ENCODE measurements around the gene PTPRK. TPM values are rescaled to one million over a fixed set of nuclear protein-coding genes. Genes with fewer than 3 reads are reported as not detected.

PTPRK gene
- total and polyA plus RNA-seq, 2 donors (not counting 1 experiment from before 2014, with no cell fraction given) = 16.2 to 18.7 TPM

DNA sequence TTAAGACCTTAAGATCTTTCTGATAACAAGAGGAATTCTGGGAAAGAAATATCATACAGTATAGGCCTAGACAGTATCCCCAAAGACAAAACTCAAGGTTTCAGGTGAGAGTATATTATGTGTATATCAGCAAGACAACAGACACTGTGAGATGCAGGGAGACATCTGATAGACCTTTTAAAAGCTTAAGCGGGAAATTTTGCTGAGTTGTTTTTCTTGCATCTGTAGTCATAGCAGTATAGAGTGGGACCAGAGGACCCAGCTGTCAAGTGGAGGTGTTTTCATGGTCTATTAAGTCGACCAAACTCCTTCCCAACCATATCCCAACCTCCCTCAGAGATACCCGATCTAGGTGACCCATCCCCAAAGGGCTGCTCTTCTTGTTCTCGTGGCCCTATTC, 521.4 kb downstream of the PTPRK start:
- Histone ChIP-seq H3K9me3 (ENCODE audit: control extremely low read depth in 1 of 3, control insufficient read depth in 2 of 3, insufficient read depth in 1 of 3, low read length in 2 of 3) (no peaks in the 10 kb centered on the region), H2AFZ (ENCODE audit: insufficient read depth, low read depth, low read length, poor library complexity, severe bottlenecking) (no peak overlapping the region), H3K4me3 (ENCODE audit: control extremely low read depth in 1 of 5, extremely low read depth in 1 of 5, insufficient read depth in 1 of 5, low read depth in 2 of 5, low read length in 4 of 5) (no peak overlapping the region), H3K79me2 (ENCODE audit: control insufficient read depth, insufficient read depth, low read length) (no peaks in the 10 kb centered on the region), H3K36me3 (replicated peaks in 1 of 2; ENCODE audit: control extremely low read depth in 1 of 2, control insufficient read depth in 1 of 2, extremely low read depth in 1 of 2, insufficient read depth in 2 of 2, low read length in 1 of 2) (peaks cover 0 to 1% of the 10 kb centered on the region in 2 experiments), H4K20me1 (ENCODE audit: control insufficient read depth, insufficient read depth, low read length, poor library complexity, severe bottlenecking) (no peaks in the 10 kb centered on the region), H3K27me3 (replicated peaks in 1 of 4; ENCODE audit: control extremely low read depth in 1 of 4, control insufficient read depth in 3 of 4, insufficient read depth in 4 of 4, low read length in 3 of 4) (no peaks in the 10 kb centered on the region), H3K9ac (ENCODE audit: low read length) (no peak overlapping the region), H3K27ac (ENCODE audit: low read length in 2 of 2) (no peak overlapping the region), H3K4me1 (ENCODE audit: control insufficient read depth in 2 of 2, insufficient read depth in 2 of 2, low read length in 2 of 2) (no peaks in the 10 kb centered on the region), H3K4me2 (replicated peaks; ENCODE audit: low read depth, low read length, poor library complexity, severe bottlenecking) (no peak overlapping the region)
- ATAC-seq (ENCODE audit: low read depth) (no peak), DNase-seq (no peak)
- no peaks in the 10 kb centered on the region for H3K4me1 Mint-ChIP-seq
- no peak for TF ChIP-seq CTCF (IDR thresholded peaks at IDR 0.05)
- no peak for TF ChIP-seq EZH2 (IDR thresholded peaks at IDR 0.05; ENCODE audit: borderline replicate concordance, insufficient read depth, low read depth, low read length, poor library complexity, severe bottlenecking)
- CTCF ChIA-PET = no interaction called here
- WGBS (ENCODE audit: insufficient coverage) = 85% methylated on average over 2 of the region's 4 CpGs
- no peaks in the 10 kb centered on the region for H3K9me3 Mint-ChIP-seq (ENCODE audit: insufficient read depth)
- H3K27ac Mint-ChIP-seq = no peak overlapping the region
- POLR2A ChIA-PET = no interaction called here
- intact Hi-C loops (cut with micrococcal nuclease) = no loop called here
- no peaks in the 10 kb centered on the region for H3K27me3 Mint-ChIP-seq
- H3K4me3 Mint-ChIP-seq = no peak overlapping the region

- WGBS (ENCODE audit: insufficient coverage) = 90% methylated on average over 1 of the region's 3 CpGs
- Histone ChIP-seq H3K4me2 (replicated peaks; ENCODE audit: low read depth, low read length, poor library complexity, severe bottlenecking) (no peak overlapping the region), H4K20me1 (ENCODE audit: control insufficient read depth, insufficient read depth, low read length, poor library complexity, severe bottlenecking) (no peaks in the 10 kb centered on the region), H3K36me3 (replicated peaks in 1 of 2; ENCODE audit: control extremely low read depth in 1 of 2, control insufficient read depth in 1 of 2, extremely low read depth in 1 of 2, insufficient read depth in 2 of 2, low read length in 1 of 2) (peaks cover 1 to 4% of the 10 kb centered on the region in 2 experiments), H3K4me3 (ENCODE audit: control extremely low read depth in 1 of 5, extremely low read depth in 1 of 5, insufficient read depth in 1 of 5, low read depth in 2 of 5, low read length in 4 of 5) (no peak overlapping the region), H3K9me3 (ENCODE audit: control extremely low read depth in 1 of 3, control insufficient read depth in 2 of 3, insufficient read depth in 1 of 3, low read length in 2 of 3) (no peaks in the 10 kb centered on the region), H3K4me1 (ENCODE audit: control insufficient read depth in 2 of 2, insufficient read depth in 2 of 2, low read length in 2 of 2) (no peaks in the 10 kb centered on the region), H3K27me3 (replicated peaks in 1 of 4; ENCODE audit: control extremely low read depth in 1 of 4, control insufficient read depth in 3 of 4, insufficient read depth in 4 of 4, low read length in 3 of 4) (no peaks in the 10 kb centered on the region), H2AFZ (ENCODE audit: insufficient read depth, low read depth, low read length, poor library complexity, severe bottlenecking) (no peak overlapping the region), H3K9ac (ENCODE audit: low read length) (no peak overlapping the region), H3K79me2 (ENCODE audit: control insufficient read depth, insufficient read depth, low read length) (no peaks in the 10 kb centered on the region), H3K27ac (ENCODE audit: low read length in 2 of 2) (no peak overlapping the region)
- H3K4me3 Mint-ChIP-seq = no peak overlapping the region
- H3K4me1 Mint-ChIP-seq = no peaks in the 10 kb centered on the region
- TF ChIP-seq CTCF (IDR thresholded peaks at IDR 0.05) (no peak), EZH2 (IDR thresholded peaks at IDR 0.05; ENCODE audit: borderline replicate concordance, insufficient read depth, low read depth, low read length, poor library complexity, severe bottlenecking) (no peak)
- CTCF ChIA-PET = no interaction called here
- no peak overlapping the region for H3K27ac Mint-ChIP-seq
- DNase-seq (no peak), ATAC-seq (ENCODE audit: low read depth) (no peak)
- H3K9me3 Mint-ChIP-seq (ENCODE audit: insufficient read depth) = no peaks in the 10 kb centered on the region
- intact Hi-C loops (cut with micrococcal nuclease) = no loop called here
- POLR2A ChIA-PET = no interaction called here
- H3K27me3 Mint-ChIP-seq = no peaks in the 10 kb centered on the region
Observed at GRCh38 chr6:127997496-127998164, 522.8 kb downstream of the PTPRK start.
